ENCODE data around the gene MNT.

MNT gene

DNA sequence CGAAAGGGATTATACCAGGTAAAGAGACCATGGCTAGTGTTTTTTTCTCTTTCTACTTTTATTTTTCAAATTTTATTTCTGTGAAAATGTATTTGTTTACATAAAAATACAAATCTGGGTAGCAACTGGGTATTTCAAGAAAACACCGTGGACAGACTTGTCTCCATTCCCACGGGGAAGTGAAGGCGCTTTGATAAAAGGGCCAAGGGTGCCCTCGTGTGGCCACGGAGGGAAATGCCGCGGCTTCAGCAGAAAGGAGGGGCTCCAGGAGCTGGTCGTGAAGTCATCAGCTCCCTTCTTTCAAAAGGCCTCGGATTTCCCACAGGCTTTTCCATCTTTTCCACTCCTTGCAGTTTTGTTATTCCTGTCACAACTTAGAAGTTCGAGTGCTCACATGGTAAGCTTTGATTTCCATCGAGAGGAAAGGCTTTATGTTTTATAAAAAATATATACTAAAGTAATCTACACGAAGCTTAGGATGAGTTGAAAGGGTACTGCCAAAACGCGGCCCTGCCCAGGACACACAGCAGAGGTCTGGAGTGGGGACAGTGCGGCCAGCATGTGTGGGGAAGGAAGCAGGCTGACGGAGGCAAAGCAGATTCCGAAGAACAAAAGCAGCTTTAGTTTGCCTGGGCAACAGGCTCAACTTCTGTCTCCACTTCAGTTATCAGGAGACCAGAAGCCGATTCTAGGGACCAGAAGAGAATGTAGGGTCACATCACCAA, 15.3 kb upstream of the MNT start:
- DNase-seq (ENCODE audit: low spot score) = peak; percentile 92

- DNase-seq (ENCODE audit: low spot score) = no peak
Measured at GRCh38 chr17:2415081-2415480, 14.2 kb upstream of the MNT start.

DNA sequence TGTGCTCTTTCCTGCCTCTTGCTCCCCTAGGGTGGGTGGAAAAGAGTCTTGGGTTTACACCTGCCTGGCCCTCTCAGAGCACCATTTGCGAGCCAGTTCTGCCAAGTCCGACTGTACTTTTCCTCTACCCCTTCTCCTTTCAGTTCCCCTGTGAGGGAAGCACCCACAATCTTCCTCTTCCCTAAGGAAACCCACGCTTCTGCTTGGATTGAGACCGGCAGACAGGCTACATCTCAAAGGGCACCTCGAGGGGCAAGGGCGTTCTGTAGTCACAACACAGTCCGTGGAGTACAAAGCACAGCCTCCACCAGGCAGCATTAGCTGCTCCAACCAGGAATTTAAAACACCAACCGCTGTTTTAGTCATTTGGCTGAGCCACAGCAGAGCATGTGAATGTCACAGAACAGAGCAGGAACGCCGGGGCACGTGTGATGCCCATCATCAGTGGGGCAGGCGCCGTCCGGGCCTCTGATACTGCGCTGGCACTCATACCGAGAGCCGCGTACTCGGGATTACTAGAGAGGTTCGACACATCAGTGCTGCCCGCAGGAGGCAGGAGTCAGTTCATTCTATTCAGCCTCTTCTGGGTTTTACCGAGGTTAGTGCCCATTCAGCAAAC, 13.7 kb upstream of the MNT start:
- DNase-seq (ENCODE audit: low spot score) = no peak

DNA sequence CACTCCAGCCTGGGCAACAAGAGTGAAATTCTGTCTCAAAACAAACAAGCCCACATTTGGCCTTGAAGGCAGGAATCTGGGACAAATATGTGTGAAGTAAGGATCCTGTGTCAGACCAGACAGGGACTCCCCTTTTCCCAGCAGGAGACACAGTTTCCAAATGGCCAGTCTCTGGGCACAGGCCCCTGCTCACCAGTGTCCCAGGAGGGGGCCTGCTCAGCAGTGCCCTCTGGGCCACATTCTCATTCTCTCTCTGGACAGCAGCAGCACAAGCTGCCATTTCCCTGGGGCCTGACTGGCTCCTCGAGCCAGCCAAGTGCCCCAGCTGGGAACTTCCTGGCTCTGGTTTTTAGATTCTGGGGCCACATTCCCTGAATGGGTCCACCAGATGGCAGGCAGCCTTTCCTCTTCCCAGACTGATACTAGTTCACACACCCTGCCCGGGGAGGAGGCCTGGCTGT, 11.7 kb upstream of the MNT start:
- DNase-seq (ENCODE audit: low spot score) = no peak

DNA sequence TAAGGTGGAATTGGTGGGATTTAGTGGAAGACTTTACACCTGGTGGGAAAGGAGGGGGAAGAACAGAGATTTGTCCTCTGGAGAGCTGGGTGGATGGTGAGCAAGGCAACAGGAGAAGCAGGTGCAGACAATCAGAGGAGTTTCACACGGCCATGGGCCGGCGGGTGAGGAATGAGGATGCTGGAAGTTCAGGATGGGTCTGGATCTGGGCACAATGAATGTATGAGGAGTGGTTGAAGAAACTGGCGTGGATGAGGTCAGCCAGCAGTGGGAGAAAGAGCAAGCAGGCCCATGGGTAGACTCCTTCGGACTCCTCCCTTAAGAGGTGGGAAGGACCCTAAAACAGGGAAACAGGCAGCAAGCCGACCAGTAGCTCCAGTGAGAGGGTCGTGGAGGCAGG, 10.1 kb upstream of the MNT start:
- DNase-seq (ENCODE audit: low spot score) = no peak

GRCh38 chr17:2406903-2407790, 6.3 kb upstream of the MNT start:
- no peak for DNase-seq (ENCODE audit: low spot score)

GRCh38 chr17:2406271-2406902, 5.5 kb upstream of the MNT start:
- DNase-seq (ENCODE audit: low spot score) = no peak

- DNase-seq (ENCODE audit: low spot score) = no peak
Measured at GRCh38 chr17:2405247-2405926, 4.5 kb upstream of the MNT start.

GRCh38 chr17:2403044-2403443, 2.2 kb upstream of the MNT start:
- DNase-seq (ENCODE audit: low spot score) = no peak

DNA sequence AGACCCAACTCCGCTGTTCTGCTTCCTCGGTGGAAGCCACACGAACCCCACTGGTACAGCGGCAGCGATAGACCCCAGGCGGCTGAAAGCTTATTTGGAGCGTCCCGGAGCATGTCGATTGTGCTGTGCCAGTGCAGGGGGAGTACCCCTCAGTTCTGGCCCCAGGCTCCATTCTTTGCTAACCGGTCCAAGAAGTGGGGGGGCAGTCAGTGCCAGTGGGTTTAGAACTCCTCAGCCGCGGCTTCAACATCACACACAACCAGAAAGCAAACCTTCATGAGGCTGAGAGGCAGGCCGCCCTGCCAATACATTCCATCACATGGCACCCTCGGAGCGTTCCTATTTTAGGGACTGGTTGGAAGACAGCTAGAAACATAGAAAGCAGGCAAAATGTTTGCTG, 1.7 kb upstream of the MNT start:
- no peak for DNase-seq (ENCODE audit: low spot score)

GRCh38 chr17:2401426-2402221, 764 bp upstream of the MNT start:
- DNase-seq (ENCODE audit: low spot score) = peak; percentile 100

GRCh38 chr17:2400474-2400866, 390 bp downstream of the MNT start:
- peak; percentile 52 for DNase-seq (ENCODE audit: low spot score)

- peak; percentile 97 for DNase-seq (ENCODE audit: low spot score)
Measured at GRCh38 chr17:2399572-2400473, 1.0 kb downstream of the MNT start.

DNA sequence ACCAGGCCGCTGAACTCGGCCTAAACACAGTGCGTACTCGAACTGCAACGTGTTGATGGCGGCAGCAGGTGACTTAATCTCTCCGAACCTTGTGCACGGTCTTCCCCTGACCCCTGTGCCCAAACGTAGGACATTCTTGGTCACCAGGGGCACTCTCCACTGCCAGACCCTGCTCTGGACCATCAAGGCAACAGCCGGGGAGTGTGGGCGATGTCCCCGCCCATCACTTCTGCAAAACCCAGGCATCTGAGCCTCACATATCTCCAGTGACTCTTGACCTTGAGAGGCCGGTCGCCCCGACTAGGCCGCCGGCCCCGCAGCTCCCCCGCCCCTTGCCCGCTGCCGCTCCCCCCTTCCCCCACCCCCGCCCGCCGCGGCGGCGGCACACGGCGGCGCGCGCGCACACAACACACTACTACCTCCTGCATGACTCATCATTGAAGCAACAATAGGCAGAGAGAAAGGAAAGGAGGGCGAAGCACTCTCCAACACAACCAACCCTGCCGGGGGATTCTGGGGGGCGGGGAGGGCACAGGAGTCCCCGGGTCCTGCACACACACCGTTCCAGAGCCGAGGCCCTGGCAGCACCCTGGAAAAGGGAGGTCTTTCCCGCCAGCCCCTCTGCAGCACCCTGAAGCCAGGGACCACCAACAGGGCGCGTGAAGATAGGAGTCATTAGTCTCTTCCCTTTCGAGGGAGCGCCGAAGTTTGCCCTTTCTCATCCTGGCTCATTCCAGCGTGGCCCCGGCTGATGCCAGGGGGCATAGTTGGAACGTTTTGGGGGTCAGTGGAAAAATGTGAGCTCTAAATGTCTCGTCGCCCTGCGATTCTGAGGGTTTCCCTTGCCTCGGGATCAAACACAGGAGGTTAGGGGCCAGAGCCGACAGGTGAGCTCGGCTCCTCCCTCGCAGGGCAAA, 1.9 kb downstream of the MNT start:
- DNase-seq (ENCODE audit: low spot score) = no peak

GRCh38 chr17:2398182-2398581, 2.7 kb downstream of the MNT start:
- no peak for DNase-seq (ENCODE audit: low spot score)

GRCh38 chr17:2397247-2398171, 3.4 kb downstream of the MNT start:
- no peak for DNase-seq (ENCODE audit: low spot score)

- DNase-seq (ENCODE audit: low spot score) = peak; percentile 73
Measured at GRCh38 chr17:2396568-2397246, 4.2 kb downstream of the MNT start.

Data from hematopoietic multipotent progenitor cell treated with erythropoietin and hydrocortisone succinate and interleukin-3 and kit ligand, for 17 days (in vitro differentiated cells).